ENCODE results near the gene TOE1. TPM values are rescaled to one million over a fixed set of nuclear protein-coding genes. Genes with fewer than 3 reads are reported as not detected.

TOE1 gene
- total and polyA plus RNA-seq, 10 donors = 8.7 to 12.6 (median 11.6) TPM

DNA sequence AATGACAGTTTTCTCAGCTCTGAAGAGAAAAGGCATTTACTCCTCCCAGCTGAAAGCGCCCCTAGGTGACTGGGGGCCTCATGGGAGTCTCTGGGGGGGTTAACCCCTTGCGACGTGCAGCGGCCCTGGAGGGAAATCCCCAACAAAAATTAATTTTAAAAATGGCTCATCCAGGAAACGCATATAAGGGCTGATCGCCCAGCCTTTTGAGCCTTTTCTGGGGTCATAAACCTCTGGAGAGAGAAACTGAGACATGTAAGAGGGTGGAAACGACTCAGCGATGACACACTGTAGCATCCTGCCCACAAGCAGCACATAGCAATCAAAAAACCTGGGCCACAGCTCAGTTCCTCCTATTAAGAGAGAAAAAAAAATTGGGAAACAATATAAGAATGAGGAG lies 33.7 kb upstream of the TOE1 start:
- 41 to 57% (median 46%) methylated on average over 8 of the region's 8 CpGs for WGBS, 5 donors
- H3K4me1 ChIP-seq = peaks cover 8 to 39% (median 21%) of the 10 kb centered on the region in 6 donors
- intact Hi-C loops (cut with DNase I; ENCODE audit: low total_unique reads) = no loop called here
- no peak for DNase-seq
- peaks cover 0 to 2% (median 0%) of the 10 kb centered on the region in 8 donors for H3K9me3 ChIP-seq
- no peaks in the 10 kb centered on the region for H3K36me3 ChIP-seq
- H3K27me3 ChIP-seq (replicated peaks in 1 of 7) = no peaks in the 10 kb centered on the region
- H3K4me3 ChIP-seq = no peak overlapping the region
- peak overlapping the region in 1 of 8 donors; percentile 15 for H3K27ac ChIP-seq
- TF ChIP-seq CTCF (IDR thresholded peaks at IDR 0.05 in 8 of 11, conservative IDR thresholded peaks at IDR 0.05 in 3 of 11) = no peak
- TF ChIP-seq POLR2A (IDR thresholded peaks at IDR 0.05) = no peak
- TF ChIP-seq POLR2AphosphoS5 (IDR thresholded peaks at IDR 0.05) = no peak

DNA sequence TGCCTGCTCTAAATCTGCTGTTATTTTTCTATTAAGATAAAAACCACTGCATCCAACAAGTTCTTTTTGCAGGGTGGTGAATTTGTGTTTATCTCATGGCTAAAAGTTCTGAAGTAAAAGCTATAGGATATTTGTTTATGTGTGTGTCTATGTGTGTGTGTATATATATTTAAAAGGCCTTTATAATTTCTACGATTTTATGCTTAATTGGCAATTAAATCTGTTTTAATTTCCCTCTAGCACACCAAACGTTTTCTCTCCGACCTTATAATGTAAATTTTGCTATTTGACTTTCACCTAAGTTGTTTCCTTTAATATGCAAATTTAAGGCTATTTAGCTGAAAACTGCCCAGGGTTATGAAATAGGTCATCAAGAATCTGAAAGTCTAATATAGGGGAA lies 33.1 kb upstream of the TOE1 start:
- H3K4me1 ChIP-seq = peaks cover 8 to 39% (median 21%) of the 10 kb centered on the region in 6 donors
- H3K36me3 ChIP-seq = no peaks in the 10 kb centered on the region
- no peak for TF ChIP-seq POLR2A (IDR thresholded peaks at IDR 0.05)
- TF ChIP-seq POLR2AphosphoS5 (IDR thresholded peaks at IDR 0.05) = no peak
- no peak for TF ChIP-seq CTCF (IDR thresholded peaks at IDR 0.05 in 8 of 11, conservative IDR thresholded peaks at IDR 0.05 in 3 of 11)
- intact Hi-C loops (cut with DNase I; ENCODE audit: low total_unique reads) = no loop called here
- no peak overlapping the region for H3K27ac ChIP-seq
- 70 to 88% (median 84%) methylated on average over 3 of the region's 3 CpGs for WGBS, 5 donors
- no peak overlapping the region for H3K4me3 ChIP-seq
- no peak for DNase-seq
- peaks cover 0 to 2% (median 0%) of the 10 kb centered on the region in 8 donors for H3K9me3 ChIP-seq
- no peaks in the 10 kb centered on the region for H3K27me3 ChIP-seq (replicated peaks in 1 of 7)

DNA sequence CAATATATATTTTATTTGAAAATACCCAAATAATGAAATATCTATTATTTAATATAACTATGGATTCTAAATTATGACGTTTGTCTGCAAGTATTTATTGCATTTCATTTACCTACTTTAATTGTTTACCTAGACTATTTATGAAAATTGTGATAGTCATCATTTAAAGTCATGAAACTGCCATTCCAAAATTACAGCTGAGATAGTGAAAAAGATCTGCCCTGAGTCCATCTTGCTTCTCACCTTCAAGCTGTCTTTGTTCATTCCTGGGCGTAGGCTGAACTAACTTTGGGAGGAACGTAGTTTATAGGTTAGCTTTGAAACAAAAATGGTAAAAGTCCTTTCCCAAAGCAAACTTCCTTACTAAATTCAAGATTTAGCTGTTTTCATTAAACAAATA lies 25.7 kb upstream of the TOE1 start:
- DNase-seq = no peak
- H3K9me3 ChIP-seq = peaks cover 0 to 2% (median 0%) of the 10 kb centered on the region in 8 donors
- no peak for TF ChIP-seq CTCF (IDR thresholded peaks at IDR 0.05 in 8 of 11, conservative IDR thresholded peaks at IDR 0.05 in 3 of 11)
- no peak for TF ChIP-seq POLR2AphosphoS5 (IDR thresholded peaks at IDR 0.05)
- no peak for TF ChIP-seq POLR2A (IDR thresholded peaks at IDR 0.05)
- intact Hi-C loops (cut with DNase I; ENCODE audit: low total_unique reads) = no loop called here
- no peaks in the 10 kb centered on the region for H3K36me3 ChIP-seq
- H3K4me1 ChIP-seq = no peaks in the 10 kb centered on the region
- 85 to 95% (median 91%) methylated on average over 3 of the region's 3 CpGs for WGBS, 5 donors
- H3K27ac ChIP-seq = no peak overlapping the region
- no peak overlapping the region for H3K4me3 ChIP-seq
- no peaks in the 10 kb centered on the region for H3K27me3 ChIP-seq (replicated peaks in 1 of 7)

GRCh38 chr1:45317166-45317565 lies 22.8 kb upstream of the TOE1 start:
- peaks cover 0 to 6% (median 0%) of the 10 kb centered on the region in 6 donors for H3K4me1 ChIP-seq
- no peak overlapping the region for H3K27ac ChIP-seq
- no peak for DNase-seq
- no peaks in the 10 kb centered on the region for H3K27me3 ChIP-seq (replicated peaks in 1 of 7)
- WGBS, 5 donors = 81 to 93% (median 86%) methylated on average over 4 of the region's 4 CpGs
- H3K36me3 ChIP-seq = no peaks in the 10 kb centered on the region
- no peak overlapping the region for H3K4me3 ChIP-seq
- no peaks in the 10 kb centered on the region for H3K9me3 ChIP-seq
- TF ChIP-seq POLR2AphosphoS5 (IDR thresholded peaks at IDR 0.05) = no peak
- TF ChIP-seq CTCF (IDR thresholded peaks at IDR 0.05 in 8 of 11, conservative IDR thresholded peaks at IDR 0.05 in 3 of 11) = no peak
- TF ChIP-seq POLR2A (IDR thresholded peaks at IDR 0.05) = no peak
- intact Hi-C loops (cut with DNase I; ENCODE audit: low total_unique reads) = no loop called here
